ENCODE results near the gene ZNF700. TPM values are rescaled to one million over a fixed set of nuclear protein-coding genes. Genes with fewer than 3 reads are reported as not detected.
A peak's percentile ranks its signal among the peaks of the same experiment; 100 is the strongest.
"Not testable (repeated sequence)": the region's sequence is repeated elsewhere in the genome, so short reads cannot be mapped to it uniquely, and the experiment has no call there.

The ZNF700 gene
- total RNA-seq, 2 experiments from 2014 or later: 12.0 to 14.0 TPM

- H3K36me3 Mint-ChIP-seq (ENCODE audit: low read depth): no peaks in the 10 kb centered on the region
- peaks cover 3% of the 10 kb centered on the region for H3K9me3 Mint-ChIP-seq
- TF ChIP-seq CTCF (IDR thresholded peaks at IDR 0.05): no peak
- POLR2A ChIA-PET: interaction anchor here (0.9 kb wide), 1 partner anchor 280 kb away, joined by 5 read pairs; the partner anchor contains the start of gene ZNF136
- H3K4me1 Mint-ChIP-seq (ENCODE audit: low read depth): peaks cover 7% of the 10 kb centered on the region
- no peak overlapping the region for H3K27ac Mint-ChIP-seq
- peaks cover 1% of the 10 kb centered on the region for H3K27me3 Mint-ChIP-seq
- ATAC-seq (no peak), DNase-seq (no peak)
- H3K4me3 Mint-ChIP-seq: no peak overlapping the region
- CTCF ChIA-PET: interaction anchor here (0.9 to 7.7 kb wide), 6 partner anchors 41 to 259 kb away, joined by 3 to 69 read pairs (median 6); partner anchors contain the start of genes ZNF491 and ZNF878
- intact Hi-C loops (cut with micrococcal nuclease): no loop called here
These were observed 42.3 kb upstream of the ZNF700 start for GRCh38 chr19:11882606-11883005.

GRCh38 chr19:11887234-11887610 is 37.7 kb upstream of the ZNF700 start:
- DNase-seq (no peak), ATAC-seq (peak; percentile 21)
- Mint-ChIP-seq H3K36me3 (ENCODE audit: low read depth) (peaks cover 1% of the 10 kb centered on the region), H3K4me3 (peak overlapping the region; percentile 91), H3K27ac (peak overlapping the region; percentile 87), H3K4me1 (ENCODE audit: low read depth) (peaks cover 21% of the 10 kb centered on the region), H3K9me3 (peaks cover 3% of the 10 kb centered on the region), H3K27me3 (no peaks in the 10 kb centered on the region)
- intact Hi-C loops (cut with micrococcal nuclease): loop anchor here (2.0 kb wide), 1 partner anchor 252 kb away; no protein-coding TSS in a partner anchor
- ChIA-PET CTCF (interaction anchor here (1.3 to 1.8 kb wide), 2 partner anchors 37 to 90 kb away, joined by 4 to 6 read pairs; no protein-coding TSS in a partner anchor), POLR2A (interaction anchor here (1.0 kb wide), 1 partner anchor 74 kb away, joined by 3 read pairs; no protein-coding TSS in a partner anchor)
- no peak for TF ChIP-seq CTCF (IDR thresholded peaks at IDR 0.05)

- H3K27me3 Mint-ChIP-seq: no peaks in the 10 kb centered on the region
- peak; percentile 91 for ATAC-seq
- H3K4me3 Mint-ChIP-seq: peak within 1 kb of the TSS; percentile 91
- CTCF ChIA-PET: interaction anchor here (1.3 to 1.8 kb wide), 2 partner anchors 36 to 90 kb away, joined by 4 to 6 read pairs; no protein-coding TSS in a partner anchor
- TF ChIP-seq CTCF (IDR thresholded peaks at IDR 0.05): peak; percentile 20
- H3K36me3 Mint-ChIP-seq (ENCODE audit: low read depth): peaks cover 1% of the 10 kb centered on the region
- peak; percentile 83 for DNase-seq
- H3K9me3 Mint-ChIP-seq: peaks cover 3% of the 10 kb centered on the region
- POLR2A ChIA-PET: interaction anchor here (1.0 kb wide), 1 partner anchor 75 kb away, joined by 3 read pairs; no protein-coding TSS in a partner anchor
- H3K27ac Mint-ChIP-seq: peak within 1 kb of the TSS; percentile 87
- peaks cover 21% of the 10 kb centered on the region for H3K4me1 Mint-ChIP-seq (ENCODE audit: low read depth)
- intact Hi-C loops (cut with micrococcal nuclease): loop anchor here (2.0 kb wide), 1 partner anchor 251 kb away; no protein-coding TSS in a partner anchor
These were observed 37.0 kb upstream of the ZNF700 start, which contains the start of gene ZNF69 for GRCh38 chr19:11887611-11888531. ZNF69 (plus strand) TSS chr19:11887782; CDS start chr19:11887924, 142 bp downstream.

- POLR2A ChIA-PET; DNase-seq; H3K27ac Mint-ChIP-seq; H3K27me3 Mint-ChIP-seq; ATAC-seq; H3K9me3 Mint-ChIP-seq; CTCF ChIA-PET; H3K36me3 Mint-ChIP-seq (ENCODE audit: low read depth); intact Hi-C loops (cut with micrococcal nuclease); H3K4me3 Mint-ChIP-seq: not testable (repeated sequence)
- peaks cover 21% of the 10 kb centered on the region for H3K4me1 Mint-ChIP-seq (ENCODE audit: low read depth)
These were observed 35.0 kb upstream of the ZNF700 start for GRCh38 chr19:11889901-11890300.

- DNase-seq (no peak), ATAC-seq (no peak)
- ChIA-PET CTCF (interaction anchor here (1.9 kb wide), 1 partner anchor 98 kb away, joined by 7 read pairs; no protein-coding TSS in a partner anchor), POLR2A (no interaction called here)
- Mint-ChIP-seq H3K4me3 (no peak overlapping the region), H3K27me3 (no peaks in the 10 kb centered on the region), H3K4me1 (ENCODE audit: low read depth) (peaks cover 21% of the 10 kb centered on the region), H3K9me3 (peaks cover 4% of the 10 kb centered on the region), H3K27ac (no peak overlapping the region), H3K36me3 (ENCODE audit: low read depth) (peaks cover 14% of the 10 kb centered on the region)
- intact Hi-C loops (cut with micrococcal nuclease): no loop called here
- TF ChIP-seq CTCF (IDR thresholded peaks at IDR 0.05): no peak
These were observed 34.3 kb upstream of the ZNF700 start for GRCh38 chr19:11890634-11891033.
